Omental fat pad (tissue), 4 donors: ENCODE measurements around the gene ZER1. TPM values are rescaled to one million over a fixed set of nuclear protein-coding genes. Genes with fewer than 3 reads are reported as not detected.
A peak's percentile ranks its signal among the peaks of the same experiment; 100 is the strongest.
"Not testable (repeated sequence)": the region's sequence is repeated elsewhere in the genome, so short reads cannot be mapped to it uniquely, and the experiment has no call there.

Source experiments
- ATAC-seq: fragments of 150-250 bp; one replicate; pipeline ENCODE4 v1.9.1; 2016; ENCODE audit warnings: mild to moderate bottlenecking, moderate library complexity; ENCODE audit not compliant: low FRiP score
- DNase-seq: peaks from one replicate; pipeline ENCODE4 v3.0.0-alpha.2; 2019; ENCODE audit warnings: low spot score
- CTCF ChIP-seq, 3 donors: fragments of 450-650 bp; IDR thresholded peaks; one replicate each; pipeline ENCODE4 v1.5.1; 2016 to 2017; ENCODE audit warnings: antibody characterized with exemption in 3 of 3, mild to moderate bottlenecking in 3 of 3, moderate library complexity in 2 of 3
- total RNA-seq, 4 donors: library from RNA; depleted of rRNA; stranded (reverse); fragments of >200 nt; gene quantifications; one replicate each; pipeline ENCODE4 v1.1.0, GENCODE V29; 2016

ZER1 gene
- total RNA-seq, 4 donors from 2014 or later: 20.9 to 43.1 (median 30.7) TPM

DNA sequence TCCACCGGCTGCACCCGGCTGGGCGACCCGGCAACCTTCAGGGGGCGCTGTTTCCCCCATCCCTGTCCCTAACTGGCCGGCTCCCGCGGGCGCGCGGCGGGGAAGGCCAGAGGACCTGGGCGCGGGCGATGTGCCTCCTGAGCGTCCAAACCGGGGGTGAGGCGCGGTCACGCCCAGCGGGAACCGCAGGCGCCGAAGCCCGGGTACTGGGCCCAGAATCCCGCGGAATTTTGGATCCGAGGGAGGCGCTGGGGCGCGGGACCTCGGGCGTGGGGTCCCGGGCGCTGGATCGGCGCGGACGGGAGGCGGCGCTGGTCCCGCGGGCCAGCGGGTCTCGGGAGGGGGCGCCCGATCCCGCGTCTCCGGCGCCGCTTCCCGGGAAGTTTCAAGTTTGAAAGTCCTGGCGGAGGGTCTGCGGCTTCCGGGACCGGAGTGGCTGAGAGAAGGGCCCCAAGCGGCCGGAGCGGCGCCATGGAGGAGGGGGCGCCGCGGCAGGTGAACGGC lies 69.2 kb downstream of the ZER1 start, which contains the start of gene PKN3:
TSS of gene PKN3 (plus strand) at position 59 of the 504 bp plus-strand sequence. CDS start at position 472, 413 bp downstream.
- DNase-seq: peak; percentile 72
- peak in 2 of 3 donors; percentile 79 to 81 for TF ChIP-seq CTCF (IDR thresholded peaks at IDR 0.05)

DNA sequence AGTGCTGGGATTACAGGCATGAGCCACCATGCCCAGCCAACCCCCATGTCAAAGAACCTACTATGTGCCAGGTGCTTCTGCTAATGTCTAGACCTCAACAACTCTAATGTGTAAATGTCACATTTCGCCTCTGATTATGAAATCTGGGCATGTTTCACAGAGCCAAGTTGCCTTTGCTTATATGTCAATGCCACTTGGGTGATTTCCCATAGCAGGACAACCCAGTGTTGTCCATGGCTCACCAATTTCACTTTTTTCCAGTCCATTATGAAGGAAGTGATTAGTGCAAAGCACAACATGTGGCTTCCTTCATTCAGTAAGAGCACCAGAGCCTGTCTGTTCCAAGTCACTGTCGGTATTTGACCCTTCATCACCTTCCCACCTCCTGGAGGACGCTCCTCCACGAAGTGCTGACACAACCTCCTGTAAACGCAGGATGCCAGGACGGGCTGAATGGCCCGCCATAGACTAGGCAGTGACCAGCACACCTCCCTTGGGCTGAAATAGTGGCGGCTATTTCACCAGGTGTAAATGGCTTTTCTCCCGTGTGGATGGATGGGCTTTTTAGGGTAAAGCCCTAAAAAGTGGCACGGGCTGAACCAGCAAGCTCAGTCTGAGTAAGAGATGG lies 70.4 kb downstream of the ZER1 start:
- ATAC-seq: no peak
- no peak for TF ChIP-seq CTCF (IDR thresholded peaks at IDR 0.05)
- DNase-seq: no peak

More for the DNA sequence above, 69.2 kb downstream of the ZER1 start, which contains the start of gene PKN3:
- peak; percentile 87 for ATAC-seq

- DNase-seq, ATAC-seq: not testable (repeated sequence)
Observed at GRCh38 chr9:128699096-128699795, 72.5 kb downstream of the ZER1 start.

DNA sequence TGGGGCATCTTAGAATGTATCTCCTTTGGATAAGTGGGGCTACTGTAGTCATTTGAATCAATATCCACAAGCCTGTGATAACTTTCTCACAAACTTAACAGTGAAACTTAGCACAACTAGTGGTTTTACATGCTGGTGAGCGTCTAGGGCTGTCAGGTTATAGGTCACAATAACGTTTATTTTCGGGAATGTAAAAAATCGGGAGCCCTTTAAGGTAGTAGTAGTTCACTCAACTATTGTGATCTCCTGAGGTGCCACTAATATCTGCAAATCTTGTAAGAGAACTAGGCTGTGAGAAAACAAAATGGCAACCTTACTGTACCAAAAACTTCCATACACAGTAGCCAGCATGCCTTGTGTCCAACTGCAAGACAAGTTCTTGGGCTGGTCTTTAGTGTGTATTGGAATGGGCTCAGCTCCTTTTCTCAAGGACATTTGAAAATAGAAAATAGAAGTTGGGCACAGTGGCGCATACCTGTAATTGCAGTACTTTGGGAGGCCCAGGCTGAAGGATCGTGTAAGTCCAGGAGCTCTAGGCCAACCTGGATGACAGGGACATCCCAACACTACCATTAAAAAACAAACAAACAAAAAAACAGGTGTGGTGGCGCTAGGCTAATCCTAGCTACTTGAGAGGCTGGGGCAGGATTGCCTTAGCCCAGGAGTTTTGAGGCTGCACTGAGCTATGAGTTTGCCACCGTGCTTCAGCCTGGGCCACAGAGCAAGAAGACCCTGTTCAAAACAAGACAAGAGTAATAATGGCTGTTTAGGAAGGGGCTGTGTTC lies 74.6 kb downstream of the ZER1 start:
- DNase-seq (no peak), ATAC-seq (no peak)
- TF ChIP-seq CTCF (IDR thresholded peaks at IDR 0.05): no peak

- no peak for TF ChIP-seq CTCF (IDR thresholded peaks at IDR 0.05)
- ATAC-seq: no peak
Observed at GRCh38 chr9:128694344-128694743, 77.4 kb downstream of the ZER1 start.

GRCh38 chr9:128693738-128694137 lies 78.0 kb downstream of the ZER1 start:
- not testable (repeated sequence) for ATAC-seq, DNase-seq

More at GRCh38 chr9:128694344-128694743, 77.4 kb downstream of the ZER1 start:
- DNase-seq: no peak

DNA sequence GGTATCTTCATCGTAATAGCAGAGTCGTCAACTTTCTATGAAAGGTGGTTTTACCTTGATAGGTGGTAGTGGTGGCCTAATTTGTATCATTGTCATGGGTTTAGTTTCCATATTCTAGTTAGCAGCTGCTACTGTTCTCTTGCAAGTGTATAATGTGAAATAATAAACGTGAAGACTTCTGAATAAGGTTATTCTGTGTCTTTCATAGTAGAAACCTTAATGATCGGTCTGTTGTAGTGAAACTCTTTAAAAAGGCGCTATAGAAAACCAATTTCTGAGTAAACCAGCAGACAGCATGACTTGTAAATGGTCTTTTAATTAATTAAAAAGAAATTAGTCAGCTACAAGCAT lies 81.1 kb downstream of the ZER1 start:
- no peak for ATAC-seq
- no peak for DNase-seq
- TF ChIP-seq CTCF (IDR thresholded peaks at IDR 0.05): no peak
